ENCODE results near the gene ZNF25. TPM values are rescaled to one million over a fixed set of nuclear protein-coding genes. Genes with fewer than 3 reads are reported as not detected.

ZNF25 gene
- polyA plus RNA-seq, 1 donor (not counting 4 experiments of a cell fraction or from before 2014, with no cell fraction given): 2.7 TPM

GRCh38 chr10:37972396-37972795 is 4.1 kb downstream of the ZNF25 start:
- H3K4me1 ChIP-seq (ENCODE audit: control insufficient read depth, extremely low read depth, insufficient read depth, low read length): peaks cover 4% of the 10 kb centered on the region
- H3K79me2 ChIP-seq (ENCODE audit: control insufficient read depth, insufficient read depth, low read length): no peaks in the 10 kb centered on the region
- no peak overlapping the region for H3K4me2 ChIP-seq (ENCODE audit: control insufficient read depth, extremely low read depth, insufficient read depth, low read depth, low read length)
- TF ChIP-seq EZH2 (IDR thresholded peaks at IDR 0.05; ENCODE audit: low read length): no peak
- TF ChIP-seq, protein P1, sequence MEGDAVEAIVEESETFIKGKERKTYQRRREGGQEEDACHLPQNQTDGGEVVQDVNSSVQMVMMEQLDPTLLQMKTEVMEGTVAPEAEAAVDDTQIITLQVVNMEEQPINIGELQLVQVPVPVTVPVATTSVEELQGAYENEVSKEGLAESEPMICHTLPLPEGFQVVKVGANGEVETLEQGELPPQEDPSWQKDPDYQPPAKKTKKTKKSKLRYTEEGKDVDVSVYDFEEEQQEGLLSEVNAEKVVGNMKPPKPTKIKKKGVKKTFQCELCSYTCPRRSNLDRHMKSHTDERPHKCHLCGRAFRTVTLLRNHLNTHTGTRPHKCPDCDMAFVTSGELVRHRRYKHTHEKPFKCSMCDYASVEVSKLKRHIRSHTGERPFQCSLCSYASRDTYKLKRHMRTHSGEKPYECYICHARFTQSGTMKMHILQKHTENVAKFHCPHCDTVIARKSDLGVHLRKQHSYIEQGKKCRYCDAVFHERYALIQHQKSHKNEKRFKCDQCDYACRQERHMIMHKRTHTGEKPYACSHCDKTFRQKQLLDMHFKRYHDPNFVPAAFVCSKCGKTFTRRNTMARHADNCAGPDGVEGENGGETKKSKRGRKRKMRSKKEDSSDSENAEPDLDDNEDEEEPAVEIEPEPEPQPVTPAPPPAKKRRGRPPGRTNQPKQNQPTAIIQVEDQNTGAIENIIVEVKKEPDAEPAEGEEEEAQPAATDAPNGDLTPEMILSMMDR (optimal IDR thresholded peaks at IDR 0.05 in 1 of 3, IDR thresholded peaks at IDR 0.05 in 1 of 3, conservative IDR thresholded peaks at IDR 0.05 in 1 of 3; ENCODE audit: extremely low read depth in 1 of 3, insufficient read depth in 2 of 3, low read length in 3 of 3): no peak
- H3K9ac ChIP-seq (ENCODE audit: control insufficient read depth, extremely low read depth, insufficient read depth, low read length): no peak overlapping the region
- dilution Hi-C loops (cut with MboI; ENCODE audit: extremely low pct_ligation_motif_present, low sequenced_read_pairs): no loop called here
- H3K9me3 ChIP-seq (ENCODE audit: control insufficient read depth, low read depth, low read length): no peaks in the 10 kb centered on the region
- H4K20me1 ChIP-seq (ENCODE audit: control insufficient read depth, extremely low read depth, insufficient read depth, low read length): no peaks in the 10 kb centered on the region
- H3K27me3 ChIP-seq (ENCODE audit: control insufficient read depth, extremely low read depth, insufficient read depth, low read length): no peaks in the 10 kb centered on the region
- H3K9me1 ChIP-seq (ENCODE audit: control insufficient read depth, extremely low read depth, insufficient read depth, low read length): no peaks in the 10 kb centered on the region
- H2AFZ ChIP-seq (ENCODE audit: control insufficient read depth, low read length): no peak overlapping the region
- no peak overlapping the region for H3K27ac ChIP-seq (ENCODE audit: control insufficient read depth, insufficient read depth, low read length)
- H3K36me3 ChIP-seq (ENCODE audit: control insufficient read depth in 2 of 2, extremely low read depth in 1 of 2, insufficient read depth in 2 of 2, low read length in 2 of 2): no peaks in the 10 kb centered on the region
- FAIRE-seq (no peak), DNase-seq (ENCODE audit: low read depth, low spot score) (no peak)
- H3K4me3 ChIP-seq (ENCODE audit: control insufficient read depth in 2 of 3, extremely low read depth in 1 of 3, insufficient read depth in 2 of 3, low read depth in 1 of 3, low read length in 3 of 3): no peak overlapping the region

DNA sequence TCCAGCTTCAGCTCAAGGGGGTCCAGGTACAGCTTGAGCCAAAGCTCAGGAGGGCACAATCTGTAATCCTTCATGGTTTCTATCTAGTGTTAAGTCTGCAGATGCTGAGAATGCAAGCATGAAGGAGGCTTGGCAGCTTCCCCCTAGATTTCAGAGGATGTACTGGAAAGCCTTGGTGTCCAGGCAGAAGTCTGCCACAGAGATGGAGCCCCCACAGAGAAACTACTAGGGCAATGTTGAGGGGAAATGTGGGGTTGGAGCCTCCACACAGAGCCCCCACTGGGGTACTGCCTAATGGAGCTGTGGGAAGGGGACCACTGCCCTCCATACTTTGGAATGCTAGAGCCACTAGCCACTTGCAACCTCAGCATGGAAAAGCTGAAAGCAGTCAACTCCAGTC is 11.4 kb downstream of the ZNF25 start:
- Histone ChIP-seq H3K36me3 (ENCODE audit: control insufficient read depth in 2 of 2, extremely low read depth in 1 of 2, insufficient read depth in 2 of 2, low read length in 2 of 2) (no peaks in the 10 kb centered on the region), H3K9me1 (ENCODE audit: control insufficient read depth, extremely low read depth, insufficient read depth, low read length) (no peaks in the 10 kb centered on the region)
- DNase-seq (ENCODE audit: low read depth, low spot score): no peak

More for the DNA sequence above, 11.4 kb downstream of the ZNF25 start:
- FAIRE-seq: no peak
- Histone ChIP-seq H4K20me1 (ENCODE audit: control insufficient read depth, extremely low read depth, insufficient read depth, low read length) (no peaks in the 10 kb centered on the region), H3K27me3 (ENCODE audit: control insufficient read depth, extremely low read depth, insufficient read depth, low read length) (no peaks in the 10 kb centered on the region), H3K79me2 (ENCODE audit: control insufficient read depth, insufficient read depth, low read length) (no peaks in the 10 kb centered on the region), H3K9ac (ENCODE audit: control insufficient read depth, extremely low read depth, insufficient read depth, low read length) (no peak overlapping the region), H3K4me1 (ENCODE audit: control insufficient read depth, extremely low read depth, insufficient read depth, low read length) (no peaks in the 10 kb centered on the region), H3K27ac (ENCODE audit: control insufficient read depth, insufficient read depth, low read length) (no peak overlapping the region), H3K9me3 (ENCODE audit: control insufficient read depth, low read depth, low read length) (no peaks in the 10 kb centered on the region), H3K4me2 (ENCODE audit: control insufficient read depth, extremely low read depth, insufficient read depth, low read depth, low read length) (no peak overlapping the region), H2AFZ (ENCODE audit: control insufficient read depth, low read length) (no peak overlapping the region), H3K4me3 (ENCODE audit: control insufficient read depth in 2 of 3, extremely low read depth in 1 of 3, insufficient read depth in 2 of 3, low read depth in 1 of 3, low read length in 3 of 3) (no peak overlapping the region)
- dilution Hi-C loops (cut with MboI; ENCODE audit: extremely low pct_ligation_motif_present, low sequenced_read_pairs): no loop called here
- TF ChIP-seq, protein P1 (optimal IDR thresholded peaks at IDR 0.05 in 1 of 3, IDR thresholded peaks at IDR 0.05 in 1 of 3, conservative IDR thresholded peaks at IDR 0.05 in 1 of 3; ENCODE audit: extremely low read depth in 1 of 3, insufficient read depth in 2 of 3, low read length in 3 of 3): no peak
- no peak for TF ChIP-seq EZH2 (IDR thresholded peaks at IDR 0.05; ENCODE audit: low read length)

All from keratinocyte (primary cell).